Adrenal gland (tissue), 12 donors: ENCODE data around the gene KHDC1L. TPM values are rescaled to one million over a fixed set of nuclear protein-coding genes. Genes with fewer than 3 reads are reported as not detected.

Source experiments
- DNase-seq, 7 donors: peaks; one replicate each; pipeline ENCODE4 v3.0.0-alpha.2; 2019 to 2020
- H3K27ac ChIP-seq, 5 donors: fragments of 200-600 bp; sonication (generic) in 4 of 5; 1 replicate in 3 of 5; 2 replicates in 2 of 5; pipeline versions ENCODE4 v1.5.1 to v1.8.0; 2016 to 2020; ENCODE audit warnings: mild to moderate bottlenecking in 1 of 5
- H3K27me3 ChIP-seq: fragments of 200-600 bp; 2 replicates; pipeline ENCODE4 v1.8.0; 2021
- H3K36me3 ChIP-seq, 2 donors: fragments of 200-600 bp; replicated peaks in 1 of 2; 1 replicate in 1 of 2; 2 replicates in 1 of 2; pipeline versions ENCODE4 v1.5.1 to v1.8.0; 2018 to 2022
- H3K4me1 ChIP-seq, 2 donors: fragments of 200-600 bp; replicated peaks in 1 of 2; 1 replicate in 1 of 2; 2 replicates in 1 of 2; pipeline versions ENCODE4 v1.5.1 to v1.8.0; 2018 to 2021
- H3K4me3 ChIP-seq, 4 donors: fragments of 200-600 bp; sonication (generic) in 3 of 4; one replicate each; pipeline ENCODE4 v1.5.1; 2016 to 2018
- H3K9me3 ChIP-seq, 3 donors: fragments of 200-600 bp; sonication (generic) in 1 of 3; replicated peaks in 1 of 3; 1 replicate in 2 of 3; 2 replicates in 1 of 3; pipeline versions ENCODE4 v1.5.1 to v1.8.0; 2016 to 2021
- CTCF ChIP-seq, 6 experiments: fragments of 450-650 bp in 4 of 6; fragments of 200-600 bp in 2 of 6; sonication (generic) in 1 of 6; IDR thresholded peaks; 1 replicate in 5 of 6; 2 replicates in 1 of 6; pipeline versions ENCODE4 v1.5.1 to v1.8.0; 2016 to 2021; ENCODE audit warnings: antibody characterized with exemption in 6 of 6, mild to moderate bottlenecking in 2 of 6, moderate library complexity in 1 of 6
- POLR2A ChIP-seq, 2 donors: fragments of 450-650 bp; IDR thresholded peaks; one replicate each; pipeline ENCODE4 v1.6.1; 2017; ENCODE audit warnings: antibody characterized with exemption in 2 of 2, mild to moderate bottlenecking in 2 of 2, moderate library complexity in 1 of 2
- WGBS, 4 donors: extraction: QIAGEN DNeasy Blood & Tissue Kit in 2 of 4; methylation state at CpG; one replicate each; pipeline versions ENCODE4 v1.1.5 to v1.1.7; 2013 to 2017; 5-methylcytosine and 5-hydroxymethylcytosine counted together
- intact Hi-C, 2 donors: fragments of 100-400 bp; cut with DNase I; formaldehyde crosslinking; loops; one replicate each; pipeline versions ENCODE4 v1.14.1 to v1.15.0; 2022 to 2023
- polyA plus RNA-seq, 3 donors: library from polyadenylated mRNA; stranded (reverse); fragments of 200-250 nt in 2 of 3; fragments of 350-450 nt in 1 of 3; fragmentation: Illumina TruSeq in 1 of 3; extraction: RNeasy Lipid Tissue Mini Kit (QIAGEN cat#74804) in 1 of 3; gene quantifications; one replicate each; pipeline ENCODE4 v1.2.3, GENCODE V29; 2013 to 2014
- total RNA-seq, 9 donors: library from RNA; depleted of rRNA in 4 of 9; stranded (reverse); fragments of >200 nt in 4 of 9; fragments of 120-200 nt in 1 of 9; fragmentation: NEBNext Ultra II Directional in 1 of 9; extraction: Animal tissue kit (Norgen Biotek cat#: 25700) in 1 of 9; gene quantifications; one replicate each; pipeline versions ENCODE4 v1.1.0 to v1.2.4, GENCODE V29; 2013 to 2023
- donor health status: healthy with polysubstance abuse.
- donor health status: Bipolar disorder and iron deficiency.
- donor health status: DM: yes; HTN: yes; CAD: no.
- donor health status: DM: no; HTN: no; CAD: no.
- donor health status: DM: no; HTN: no; CAD: no.
- donor health status: DM: yes; HTN: yes; CAD: no.

KHDC1L gene
- total and polyA plus RNA-seq, 12 donors = not detected

GRCh38 chr6:73180076-73180738 is 45.1 kb downstream of the KHDC1L start:
- Histone ChIP-seq H3K9me3 (no peaks in the 10 kb centered on the region), H3K4me1 (no peaks in the 10 kb centered on the region), H3K27me3 (no peaks in the 10 kb centered on the region), H3K27ac (no peak overlapping the region), H3K4me3 (no peak overlapping the region), H3K36me3 (no peaks in the 10 kb centered on the region)
- intact Hi-C loops = no loop called here
- TF ChIP-seq CTCF (IDR thresholded peaks at IDR 0.05) = no peak
- no peak for TF ChIP-seq POLR2A (IDR thresholded peaks at IDR 0.05)
- 66 to 75% (median 72%) methylated on average over 6 of the region's 6 CpGs for WGBS, 4 donors
- DNase-seq = no peak

- Histone ChIP-seq H3K9me3 (no peaks in the 10 kb centered on the region), H3K36me3 (no peaks in the 10 kb centered on the region), H3K4me1 (no peaks in the 10 kb centered on the region), H3K27me3 (no peaks in the 10 kb centered on the region), H3K27ac (no peak overlapping the region), H3K4me3 (no peak overlapping the region)
- TF ChIP-seq CTCF (IDR thresholded peaks at IDR 0.05) (no peak), POLR2A (IDR thresholded peaks at IDR 0.05) (no peak)
- no peak for DNase-seq
- WGBS, 4 donors = 52 to 70% (median 63%) methylated on average over 5 of the region's 5 CpGs
- intact Hi-C loops = loop anchor here in 1 of 2 donors (10.0 kb wide), 1 partner anchor 763 kb away; no protein-coding TSS in a partner anchor
Measured at GRCh38 chr6:73177221-73177944, 47.9 kb downstream of the KHDC1L start.

GRCh38 chr6:73176057-73176456 is 49.2 kb downstream of the KHDC1L start:
- DNase-seq = no peak
- WGBS, 4 donors = 65 to 67% (median 66%) methylated on average over 6 of the region's 6 CpGs
- H3K36me3 ChIP-seq = no peaks in the 10 kb centered on the region
- no peak overlapping the region for H3K27ac ChIP-seq
- TF ChIP-seq POLR2A (IDR thresholded peaks at IDR 0.05) (no peak), CTCF (IDR thresholded peaks at IDR 0.05) (no peak)
- intact Hi-C loops = loop anchor here in 1 of 2 donors (10.0 kb wide), 1 partner anchor 761 kb away; no protein-coding TSS in a partner anchor
- H3K9me3 ChIP-seq = no peaks in the 10 kb centered on the region
- H3K4me3 ChIP-seq = no peak overlapping the region
- H3K4me1 ChIP-seq = no peaks in the 10 kb centered on the region
- H3K27me3 ChIP-seq = no peaks in the 10 kb centered on the region

- H3K4me3 ChIP-seq = no peak overlapping the region
- no peak overlapping the region for H3K27ac ChIP-seq
- H3K9me3 ChIP-seq = no peaks in the 10 kb centered on the region
- TF ChIP-seq CTCF (IDR thresholded peaks at IDR 0.05) (no peak), POLR2A (IDR thresholded peaks at IDR 0.05) (no peak)
- intact Hi-C loops = loop anchor here in 1 of 2 donors (10.0 kb wide), 1 partner anchor 760 kb away; no protein-coding TSS in a partner anchor
- no peak for DNase-seq
- no peaks in the 10 kb centered on the region for H3K27me3 ChIP-seq
- 73 to 83% (median 80%) methylated on average over 4 of the region's 4 CpGs for WGBS, 4 donors
- no peaks in the 10 kb centered on the region for H3K36me3 ChIP-seq
- no peaks in the 10 kb centered on the region for H3K4me1 ChIP-seq
Measured at GRCh38 chr6:73174646-73175045, 50.6 kb downstream of the KHDC1L start.

Other genes with a start within 250 kb of the KHDC1L start
- gene KHDC1, start 37.7 kb upstream of the KHDC1L start, total RNA-seq = 1 to 10 TPM in 2 of 9 donors, under 1 TPM in 6, not detected in 1; 0.25 to 2.2 (median 0.74) TPM
- gene KHDC1, start 37.7 kb upstream of the KHDC1L start, polyA plus RNA-seq = 1 to 10 TPM in 2 of 3 donors, under 1 TPM in 1; 0.33 to 1.0 (median 1.0) TPM
- not detected for gene DPPA5, start 128.8 kb upstream of the KHDC1L start, total RNA-seq
- gene DPPA5, start 128.8 kb upstream of the KHDC1L start, polyA plus RNA-seq = not detected
- not detected for gene KHDC3L, start 137.2 kb upstream of the KHDC1L start, total RNA-seq
- not detected for gene KHDC3L, start 137.2 kb upstream of the KHDC1L start, polyA plus RNA-seq
- under 1 TPM in 2 of 9 donors, not detected in 7; 0.74 to 0.90 TPM for gene OOEP, start 144.4 kb upstream of the KHDC1L start, total RNA-seq
- under 1 TPM in 2 of 3 donors, not detected in 1; 0.13 to 0.26 TPM for gene OOEP, start 144.4 kb upstream of the KHDC1L start, polyA plus RNA-seq
- 1 to 10 TPM in 3 of 9 donors, under 1 TPM in 4, not detected in 2; 0.11 to 1.6 (median 0.95) TPM for gene DDX43, start 169.3 kb upstream of the KHDC1L start, total RNA-seq
- under 1 TPM; 0.40 to 0.51 (median 0.44) TPM for gene DDX43, start 169.3 kb upstream of the KHDC1L start, polyA plus RNA-seq
- gene CGAS, start 226.8 kb upstream of the KHDC1L start, total RNA-seq = 1 to 10 TPM; 1.2 to 7.8 (median 3.0) TPM
- 1 to 10 TPM; 1.0 to 1.2 (median 1.2) TPM for gene CGAS, start 226.8 kb upstream of the KHDC1L start, polyA plus RNA-seq
- gene MTO1, start 236.2 kb upstream of the KHDC1L start, total RNA-seq = 10 to 100 TPM; 16.9 to 29.9 (median 23.6) TPM
- gene MTO1, start 236.2 kb upstream of the KHDC1L start, polyA plus RNA-seq = 10 to 100 TPM; 14.0 to 26.0 (median 20.3) TPM